K562 (cell line): ENCODE measurements around the gene CRK. TPM values are rescaled to one million over a fixed set of nuclear protein-coding genes. Genes with fewer than 3 reads are reported as not detected.

Experiments used
- NUFIP1 ChIP-seq: fragments of 450-650 bp; IDR thresholded peaks from 2 replicates; pipeline ENCODE4 v1.6.1; 2018; ENCODE audit not compliant: partially characterized antibody
- ZNF764 ChIP-seq: fragments of 250-450 bp; sonication (Bioruptor Pico); IDR thresholded peaks from 2 replicates; pipeline ENCODE4 v1.4.0; 2020; ENCODE audit warnings: low read depth, mild to moderate bottlenecking, moderate library complexity
- polyA plus RNA-seq, 8 experiments: library from polyadenylated mRNA; depleted of rRNA in 4 of 8; stranded (reverse) in 5 of 8; unstranded in 3 of 8; fragments of >200 nt; fragmentation: Nextera tagmentation in 2 of 8; fragmentation: Illumina TruSeq in 1 of 8; extraction: Ambion mirVana in 2 of 8; extraction: Trizol in 1 of 8; gene quantifications; 2 replicates each; pipeline versions ENCODE4 v1.2.1 to v1.2.3, GENCODE V29; 2011 to 2014; ENCODE audit warnings: inconsistent platforms in 1 of 8, missing spikeins in 1 of 8
- total RNA-seq, 7 experiments: library from RNA; depleted of rRNA in 6 of 7; stranded (reverse); fragments of >200 nt in 6 of 7; fragmentation: Illumina TruSeq in 2 of 7; extraction: Trizol in 2 of 7; gene quantifications; 2 replicates each; pipeline versions ENCODE4 v1.2.1 to v1.2.3, GENCODE V29; 2011 to 2021; ENCODE audit warnings: low replicate concordance in 1 of 7
- TF ChIP-seq, protein P1 (sequence below): IDR thresholded peaks from 3 replicates; pipeline ENCODE4 v1.6.1; 2011; ENCODE audit warnings: borderline replicate concordance, mild to moderate bottlenecking, moderate library complexity; ENCODE audit not compliant: insufficient read length; ENCODE audit errors: extremely low read depth
- TF ChIP-seq, protein P2 (sequence below): fragments of 250-450 bp; sonication (Bioruptor Pico); IDR thresholded peaks from 2 replicates; pipeline ENCODE4 v1.4.0; 2020
- TF ChIP-seq, protein P3 (sequence below): fragments of 450-650 bp; IDR thresholded peaks from 2 replicates; pipeline ENCODE4 v1.6.1; 2016; ENCODE audit warnings: antibody characterized with exemption

The CRK gene
- total and polyA plus RNA-seq, 9 of the 15 experiments (the other 6 are each of a cell fraction or from before 2014, with no cell fraction given), result 13.1 to 40.2 (median 26.1) TPM

GRCh38 chr17:1494736-1495253 is 38.8 kb upstream of the CRK start (continued):
- TF ChIP-seq, protein P1, sequence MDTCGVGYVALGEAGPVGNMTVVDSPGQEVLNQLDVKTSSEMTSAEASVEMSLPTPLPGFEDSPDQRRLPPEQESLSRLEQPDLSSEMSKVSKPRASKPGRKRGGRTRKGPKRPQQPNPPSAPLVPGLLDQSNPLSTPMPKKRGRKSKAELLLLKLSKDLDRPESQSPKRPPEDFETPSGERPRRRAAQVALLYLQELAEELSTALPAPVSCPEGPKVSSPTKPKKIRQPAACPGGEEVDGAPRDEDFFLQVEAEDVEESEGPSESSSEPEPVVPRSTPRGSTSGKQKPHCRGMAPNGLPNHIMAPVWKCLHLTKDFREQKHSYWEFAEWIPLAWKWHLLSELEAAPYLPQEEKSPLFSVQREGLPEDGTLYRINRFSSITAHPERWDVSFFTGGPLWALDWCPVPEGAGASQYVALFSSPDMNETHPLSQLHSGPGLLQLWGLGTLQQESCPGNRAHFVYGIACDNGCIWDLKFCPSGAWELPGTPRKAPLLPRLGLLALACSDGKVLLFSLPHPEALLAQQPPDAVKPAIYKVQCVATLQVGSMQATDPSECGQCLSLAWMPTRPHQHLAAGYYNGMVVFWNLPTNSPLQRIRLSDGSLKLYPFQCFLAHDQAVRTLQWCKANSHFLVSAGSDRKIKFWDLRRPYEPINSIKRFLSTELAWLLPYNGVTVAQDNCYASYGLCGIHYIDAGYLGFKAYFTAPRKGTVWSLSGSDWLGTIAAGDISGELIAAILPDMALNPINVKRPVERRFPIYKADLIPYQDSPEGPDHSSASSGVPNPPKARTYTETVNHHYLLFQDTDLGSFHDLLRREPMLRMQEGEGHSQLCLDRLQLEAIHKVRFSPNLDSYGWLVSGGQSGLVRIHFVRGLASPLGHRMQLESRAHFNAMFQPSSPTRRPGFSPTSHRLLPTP, result no peak
- TF ChIP-seq, protein P2, sequence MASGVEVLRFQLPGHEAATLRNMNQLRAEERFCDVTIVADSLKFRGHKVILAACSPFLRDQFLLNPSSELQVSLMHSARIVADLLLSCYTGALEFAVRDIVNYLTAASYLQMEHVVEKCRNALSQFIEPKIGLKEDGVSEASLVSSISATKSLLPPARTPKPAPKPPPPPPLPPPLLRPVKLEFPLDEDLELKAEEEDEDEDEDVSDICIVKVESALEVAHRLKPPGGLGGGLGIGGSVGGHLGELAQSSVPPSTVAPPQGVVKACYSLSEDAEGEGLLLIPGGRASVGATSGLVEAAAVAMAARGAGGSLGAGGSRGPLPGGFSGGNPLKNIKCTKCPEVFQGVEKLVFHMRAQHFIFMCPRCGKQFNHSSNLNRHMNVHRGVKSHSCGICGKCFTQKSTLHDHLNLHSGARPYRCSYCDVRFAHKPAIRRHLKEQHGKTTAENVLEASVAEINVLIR (CRISPR knock-in tag), result no peak
- TF ChIP-seq, protein P3, sequence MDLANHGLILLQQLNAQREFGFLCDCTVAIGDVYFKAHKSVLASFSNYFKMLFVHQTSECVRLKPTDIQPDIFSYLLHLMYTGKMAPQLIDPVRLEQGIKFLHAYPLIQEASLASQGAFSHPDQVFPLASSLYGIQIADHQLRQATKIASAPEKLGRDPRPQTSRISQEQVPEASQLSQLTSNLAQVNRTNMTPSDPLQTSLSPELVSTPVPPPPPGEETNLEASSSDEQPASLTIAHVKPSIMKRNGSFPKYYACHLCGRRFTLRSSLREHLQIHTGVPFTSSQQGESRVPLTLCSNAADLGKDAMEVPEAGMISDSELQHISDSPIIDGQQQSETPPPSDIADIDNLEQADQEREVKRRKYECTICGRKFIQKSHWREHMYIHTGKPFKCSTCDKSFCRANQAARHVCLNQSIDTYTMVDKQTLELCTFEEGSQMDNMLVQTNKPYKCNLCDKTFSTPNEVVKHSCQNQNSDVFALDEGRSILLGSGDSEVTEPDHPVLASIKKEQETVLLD, result no peak
- TF ChIP-seq NUFIP1, result no peak
- no peak for TF ChIP-seq ZNF764 (CRISPR knock-in tag)
